HCT116 (cell line): Measurements from ENCODE around the gene TXNDC15.

Experiments
- CTCF ChIP-seq, 3 experiments: fragments of 200-600 bp in 1 of 3; sonication (generic) in 1 of 3; IDR thresholded peaks in 2 of 3; conservative IDR thresholded peaks in 1 of 3; 2 replicates each; pipeline ENCODE4 v1.5.1; 2012 to 2017; ENCODE audit warnings: low read depth in 2 of 3, low read length in 2 of 3, antibody characterized with exemption in 1 of 3, borderline replicate concordance in 1 of 3, control low read depth in 1 of 3, mild to moderate bottlenecking in 1 of 3, mixed read lengths in 1 of 3, mixed run types in 1 of 3, moderate library complexity in 1 of 3; ENCODE audit not compliant: insufficient read depth in 1 of 3
- EZH2 ChIP-seq: fragments of 200-600 bp; sonication (generic); IDR thresholded peaks from 2 replicates; pipeline ENCODE4 v1.6.1; 2017; ENCODE audit warnings: antibody characterized with exemption, mixed run types
- EZH2phosphoT487 ChIP-seq: fragments of 200-600 bp; IDR thresholded peaks from 2 replicates; pipeline ENCODE4 v1.6.1; 2018; ENCODE audit warnings: antibody characterized with exemption, borderline replicate concordance
- MAX ChIP-seq: IDR thresholded peaks from 2 replicates; pipeline ENCODE4 v1.6.1; 2012
- POLR2AphosphoS5 ChIP-seq: IDR thresholded peaks from 2 replicates; pipeline ENCODE4 v1.6.1; 2011; ENCODE audit warnings: mild to moderate bottlenecking, low read depth, low read length, moderate library complexity
- RAD21 ChIP-seq: IDR thresholded peaks from 2 replicates; pipeline ENCODE4 v1.6.1; 2012; ENCODE audit warnings: low read depth, mild to moderate bottlenecking
- SP1 ChIP-seq: IDR thresholded peaks from 2 replicates; pipeline ENCODE4 v1.6.1; 2012; ENCODE audit warnings: low read depth
- SRF ChIP-seq: IDR thresholded peaks from 2 replicates; pipeline ENCODE4 v1.6.1; 2012; ENCODE audit warnings: low read depth
- YY1 ChIP-seq: IDR thresholded peaks from 2 replicates; pipeline ENCODE4 v1.6.1; 2011; ENCODE audit warnings: low read length, low read depth, moderate library complexity, mild to moderate bottlenecking; ENCODE audit not compliant: insufficient replicate concordance; ENCODE audit errors: extremely low read depth

DNA sequence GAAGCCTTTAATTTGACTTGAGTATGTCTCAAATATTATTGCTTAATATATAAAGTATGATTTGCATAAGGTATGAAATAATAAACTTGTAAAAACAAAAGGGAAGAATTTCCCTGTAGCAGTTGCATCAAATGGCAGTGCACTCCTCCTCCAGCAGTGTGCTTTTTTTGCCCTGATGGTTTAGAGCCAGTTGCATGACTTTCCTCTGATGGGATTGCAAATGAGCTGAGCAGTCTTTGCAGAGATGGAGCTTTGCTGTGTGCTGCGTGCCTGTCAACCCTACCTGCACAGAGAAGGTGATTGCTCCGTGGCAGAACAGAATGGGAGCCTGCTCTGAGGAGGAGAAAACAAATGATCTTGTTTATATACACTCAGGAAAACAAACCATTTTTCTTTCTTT lies 70.9 kb downstream of the TXNDC15 start:
- TF ChIP-seq CTCF (IDR thresholded peaks at IDR 0.05 in 2 of 3, conservative IDR thresholded peaks at IDR 0.05 in 1 of 3; ENCODE audit: borderline replicate concordance in 1 of 3, insufficient read depth in 1 of 3, low read depth in 2 of 3, low read length in 2 of 3) (no peak), EZH2 (no peak), EZH2phosphoT487 (no peak), SP1 (no peak), MAX (no peak), YY1 (no peak), RAD21 (no peak), POLR2AphosphoS5 (no peak), SRF (no peak)
